Measurements from ENCODE around the gene PGM1.

The PGM1 gene

DNA sequence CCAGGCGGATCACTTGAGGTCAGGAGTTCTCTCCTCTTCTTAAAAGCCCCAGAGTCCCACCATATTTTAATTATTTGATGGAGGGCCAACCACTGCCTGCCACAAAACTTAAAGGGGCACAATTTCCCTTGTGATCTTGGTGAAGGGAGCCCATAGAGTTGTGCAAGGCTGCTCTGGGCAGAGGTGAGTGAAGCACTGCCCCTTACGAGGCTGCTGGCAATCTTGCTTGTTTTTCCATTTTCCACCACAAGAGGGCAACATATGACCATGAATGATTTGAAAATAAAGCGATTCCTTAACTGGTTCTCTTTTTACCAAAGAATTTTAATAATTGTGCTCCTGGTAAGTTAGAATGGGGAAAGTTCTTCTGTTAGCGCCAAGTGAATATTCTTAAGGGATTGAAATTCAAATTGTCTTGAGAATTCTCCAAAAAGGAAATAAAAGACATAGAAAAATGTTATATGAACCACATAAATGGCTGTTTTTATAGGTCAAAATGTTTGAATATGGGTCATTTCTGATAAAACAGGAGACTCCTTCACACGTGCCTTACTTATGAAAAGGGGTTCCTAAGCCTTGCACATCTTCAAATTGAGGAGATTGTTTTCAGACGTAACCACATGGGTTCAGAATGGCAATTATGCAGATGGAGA lies 22.7 kb downstream of the PGM1 start:
- peak; percentile 11 to 50 (median 22) for DNase-seq
- Histone ChIP-seq H3K27me3 (replicated peaks; ENCODE audit: control insufficient read depth, insufficient read depth, low read length, poor library complexity, severe bottlenecking) (no peaks in the 10 kb centered on the region), H3K4me1 (ENCODE audit: control insufficient read depth, insufficient read depth, low read length, poor library complexity, severe bottlenecking) (no peaks in the 10 kb centered on the region), H3K4me3 (ENCODE audit: insufficient read depth, low read depth, low read length, poor library complexity, severe bottlenecking) (no peak overlapping the region), H3K27ac (ENCODE audit: insufficient read depth, low read length, poor library complexity, severe bottlenecking) (no peak overlapping the region), H3K9me3 (ENCODE audit: control insufficient read depth, low read length) (no peaks in the 10 kb centered on the region), H3K36me3 (ENCODE audit: control insufficient read depth, insufficient read depth, low read length) (no peaks in the 10 kb centered on the region)

DNA sequence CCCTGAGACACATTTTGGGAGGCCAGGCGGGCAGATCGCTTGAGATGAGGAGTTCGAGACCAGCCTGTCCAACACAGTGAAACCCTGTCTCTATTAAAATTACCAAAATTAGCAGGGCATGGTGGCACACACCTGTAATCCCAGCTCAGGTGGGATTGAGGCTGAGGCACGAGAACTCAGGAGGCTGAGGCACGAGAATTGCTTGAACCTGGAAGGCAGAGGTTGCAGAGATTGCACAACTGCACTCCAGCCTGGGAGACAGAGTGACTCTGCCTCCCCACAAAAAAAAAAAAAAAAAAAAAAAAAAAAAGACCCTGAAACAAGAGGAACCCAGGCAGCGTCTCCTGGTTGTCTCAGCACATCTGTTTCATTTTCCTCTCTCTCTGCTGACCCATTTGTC lies 24.2 kb downstream of the PGM1 start:
- Histone ChIP-seq H3K27me3 (replicated peaks; ENCODE audit: control insufficient read depth, insufficient read depth, low read length, poor library complexity, severe bottlenecking) (no peaks in the 10 kb centered on the region), H3K27ac (ENCODE audit: insufficient read depth, low read length, poor library complexity, severe bottlenecking) (no peak overlapping the region), H3K36me3 (ENCODE audit: control insufficient read depth, insufficient read depth, low read length) (no peaks in the 10 kb centered on the region), H3K4me1 (ENCODE audit: control insufficient read depth, insufficient read depth, low read length, poor library complexity, severe bottlenecking) (no peaks in the 10 kb centered on the region), H3K9me3 (ENCODE audit: control insufficient read depth, low read length) (no peaks in the 10 kb centered on the region), H3K4me3 (ENCODE audit: insufficient read depth, low read depth, low read length, poor library complexity, severe bottlenecking) (no peak overlapping the region)
- no peak for DNase-seq

DNA sequence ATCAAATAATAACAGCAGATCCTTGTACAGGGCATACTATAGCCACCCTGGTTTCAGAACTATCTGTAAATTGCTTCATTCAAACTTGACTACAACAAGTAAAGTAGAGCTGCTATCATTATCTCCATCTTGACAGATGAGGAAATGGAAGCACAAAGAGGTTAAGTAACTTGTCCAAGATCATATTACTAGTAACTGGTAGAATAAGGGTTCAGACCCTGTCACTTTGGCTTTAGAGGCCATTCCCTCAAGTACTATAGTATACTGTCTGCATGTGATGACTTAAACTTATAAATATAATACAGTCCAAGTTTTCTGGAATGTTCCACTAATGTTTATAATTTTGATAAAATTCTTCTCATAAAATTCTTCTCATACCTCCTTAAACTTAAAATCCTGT lies 24.8 kb downstream of the PGM1 start:
- no peak overlapping the region for H3K4me3 ChIP-seq (ENCODE audit: insufficient read depth, low read depth, low read length, poor library complexity, severe bottlenecking)
- H3K36me3 ChIP-seq (ENCODE audit: control insufficient read depth, insufficient read depth, low read length) = no peaks in the 10 kb centered on the region
- H3K27ac ChIP-seq (ENCODE audit: insufficient read depth, low read length, poor library complexity, severe bottlenecking) = no peak overlapping the region
- no peaks in the 10 kb centered on the region for H3K9me3 ChIP-seq (ENCODE audit: control insufficient read depth, low read length)
- H3K4me1 ChIP-seq (ENCODE audit: control insufficient read depth, insufficient read depth, low read length, poor library complexity, severe bottlenecking) = no peaks in the 10 kb centered on the region
- no peaks in the 10 kb centered on the region for H3K27me3 ChIP-seq (replicated peaks; ENCODE audit: control insufficient read depth, insufficient read depth, low read length, poor library complexity, severe bottlenecking)
- no peak for DNase-seq

DNA sequence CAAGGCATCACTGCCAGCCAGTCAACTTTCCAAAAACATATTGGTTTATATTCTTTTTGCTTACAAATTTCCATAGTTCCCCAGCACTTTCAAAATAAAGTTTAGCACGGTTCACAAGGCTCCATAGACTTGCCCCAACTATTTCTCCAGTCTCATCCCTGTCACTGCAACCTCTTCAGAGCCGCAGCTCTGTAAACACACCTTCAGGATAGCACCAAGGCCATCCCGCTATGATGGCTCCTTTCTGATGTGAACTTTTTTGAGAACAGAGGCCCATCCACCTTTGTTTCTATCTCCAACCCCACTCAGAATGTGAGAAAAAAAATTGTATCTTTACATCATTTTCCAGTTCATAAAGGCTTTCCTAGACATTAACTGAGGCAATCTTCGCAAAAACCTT lies 26.3 kb downstream of the PGM1 start:
- no peaks in the 10 kb centered on the region for H3K9me3 ChIP-seq (ENCODE audit: control insufficient read depth, low read length)
- no peak for DNase-seq
- H3K4me3 ChIP-seq (ENCODE audit: insufficient read depth, low read depth, low read length, poor library complexity, severe bottlenecking) = no peak overlapping the region
- no peaks in the 10 kb centered on the region for H3K27me3 ChIP-seq (replicated peaks; ENCODE audit: control insufficient read depth, insufficient read depth, low read length, poor library complexity, severe bottlenecking)
- no peak overlapping the region for H3K27ac ChIP-seq (ENCODE audit: insufficient read depth, low read length, poor library complexity, severe bottlenecking)
- H3K4me1 ChIP-seq (ENCODE audit: control insufficient read depth, insufficient read depth, low read length, poor library complexity, severe bottlenecking) = no peaks in the 10 kb centered on the region
- no peaks in the 10 kb centered on the region for H3K36me3 ChIP-seq (ENCODE audit: control insufficient read depth, insufficient read depth, low read length)

DNA sequence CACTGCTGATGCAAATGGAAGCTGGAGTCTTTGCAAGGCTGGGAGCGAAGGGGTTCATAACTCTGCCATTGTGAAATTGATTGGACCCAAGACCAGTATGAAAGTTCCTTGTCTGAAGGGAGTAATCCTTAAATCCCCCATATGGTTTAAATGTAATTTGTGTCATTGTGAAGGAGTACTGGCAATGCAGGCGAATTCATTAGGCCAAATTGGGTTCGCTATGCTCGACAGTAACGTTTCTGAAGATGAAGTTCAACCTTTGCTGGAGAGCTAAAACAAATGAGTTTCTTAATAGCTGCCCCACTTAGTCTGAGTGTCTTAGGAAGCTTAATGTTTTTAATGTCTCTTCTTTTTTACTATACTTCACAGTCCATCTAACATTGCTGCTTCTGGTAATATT lies 27.5 kb downstream of the PGM1 start:
- Histone ChIP-seq H3K9me3 (ENCODE audit: control insufficient read depth, low read length) (no peaks in the 10 kb centered on the region), H3K27ac (ENCODE audit: insufficient read depth, low read length, poor library complexity, severe bottlenecking) (no peak overlapping the region), H3K4me1 (ENCODE audit: control insufficient read depth, insufficient read depth, low read length, poor library complexity, severe bottlenecking) (no peaks in the 10 kb centered on the region), H3K36me3 (ENCODE audit: control insufficient read depth, insufficient read depth, low read length) (no peaks in the 10 kb centered on the region), H3K4me3 (ENCODE audit: insufficient read depth, low read depth, low read length, poor library complexity, severe bottlenecking) (no peak overlapping the region), H3K27me3 (replicated peaks; ENCODE audit: control insufficient read depth, insufficient read depth, low read length, poor library complexity, severe bottlenecking) (no peaks in the 10 kb centered on the region)
- no peak for DNase-seq

DNA sequence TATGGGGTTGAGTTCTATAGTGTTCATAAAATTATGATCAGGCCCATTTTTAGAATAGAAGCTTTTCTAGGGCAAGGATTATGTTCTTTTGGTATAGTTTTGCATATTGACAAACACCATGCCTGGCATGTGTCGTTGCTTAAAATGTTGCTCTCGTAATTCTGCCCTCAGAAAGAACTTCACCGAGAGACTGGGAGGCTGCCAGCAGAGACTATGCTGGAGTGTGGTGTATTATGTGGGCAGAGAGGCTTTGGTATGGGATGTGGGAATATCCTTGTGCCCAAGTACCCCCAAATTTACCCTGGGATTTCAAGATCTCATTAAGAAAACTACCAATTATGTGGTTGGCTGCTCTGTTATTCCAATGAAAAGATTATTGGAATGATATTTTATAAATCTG lies 27.9 kb downstream of the PGM1 start:
- Histone ChIP-seq H3K36me3 (ENCODE audit: control insufficient read depth, insufficient read depth, low read length) (no peaks in the 10 kb centered on the region), H3K4me1 (ENCODE audit: control insufficient read depth, insufficient read depth, low read length, poor library complexity, severe bottlenecking) (no peaks in the 10 kb centered on the region), H3K4me3 (ENCODE audit: insufficient read depth, low read depth, low read length, poor library complexity, severe bottlenecking) (no peak overlapping the region), H3K27me3 (replicated peaks; ENCODE audit: control insufficient read depth, insufficient read depth, low read length, poor library complexity, severe bottlenecking) (no peaks in the 10 kb centered on the region), H3K27ac (ENCODE audit: insufficient read depth, low read length, poor library complexity, severe bottlenecking) (no peak overlapping the region), H3K9me3 (ENCODE audit: control insufficient read depth, low read length) (no peaks in the 10 kb centered on the region)
- DNase-seq = no peak

DNA sequence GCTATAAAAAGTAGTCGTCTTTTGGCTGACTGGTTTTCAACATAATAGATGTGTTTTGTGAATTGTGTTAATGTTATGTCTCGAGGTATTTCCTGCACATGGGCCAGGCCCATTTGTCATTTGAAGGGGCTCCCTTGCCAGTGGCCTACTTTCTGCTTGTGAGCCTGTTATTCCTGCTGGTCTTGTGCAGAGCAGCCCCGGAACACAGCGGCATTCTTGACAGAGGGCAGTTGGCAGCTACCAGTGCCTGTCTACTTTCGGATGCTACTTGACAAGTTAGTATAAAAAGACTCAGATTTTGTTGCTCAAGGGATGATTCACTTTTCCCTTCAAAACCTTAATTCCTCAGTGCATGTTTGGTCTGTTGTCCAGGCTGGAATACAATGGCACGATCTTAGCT lies 28.5 kb downstream of the PGM1 start:
- Histone ChIP-seq H3K4me3 (ENCODE audit: insufficient read depth, low read depth, low read length, poor library complexity, severe bottlenecking) (no peak overlapping the region), H3K4me1 (ENCODE audit: control insufficient read depth, insufficient read depth, low read length, poor library complexity, severe bottlenecking) (no peaks in the 10 kb centered on the region), H3K27me3 (replicated peaks; ENCODE audit: control insufficient read depth, insufficient read depth, low read length, poor library complexity, severe bottlenecking) (no peaks in the 10 kb centered on the region), H3K27ac (ENCODE audit: insufficient read depth, low read length, poor library complexity, severe bottlenecking) (no peak overlapping the region), H3K36me3 (ENCODE audit: control insufficient read depth, insufficient read depth, low read length) (no peaks in the 10 kb centered on the region), H3K9me3 (ENCODE audit: control insufficient read depth, low read length) (no peaks in the 10 kb centered on the region)
- DNase-seq = no peak

DNA sequence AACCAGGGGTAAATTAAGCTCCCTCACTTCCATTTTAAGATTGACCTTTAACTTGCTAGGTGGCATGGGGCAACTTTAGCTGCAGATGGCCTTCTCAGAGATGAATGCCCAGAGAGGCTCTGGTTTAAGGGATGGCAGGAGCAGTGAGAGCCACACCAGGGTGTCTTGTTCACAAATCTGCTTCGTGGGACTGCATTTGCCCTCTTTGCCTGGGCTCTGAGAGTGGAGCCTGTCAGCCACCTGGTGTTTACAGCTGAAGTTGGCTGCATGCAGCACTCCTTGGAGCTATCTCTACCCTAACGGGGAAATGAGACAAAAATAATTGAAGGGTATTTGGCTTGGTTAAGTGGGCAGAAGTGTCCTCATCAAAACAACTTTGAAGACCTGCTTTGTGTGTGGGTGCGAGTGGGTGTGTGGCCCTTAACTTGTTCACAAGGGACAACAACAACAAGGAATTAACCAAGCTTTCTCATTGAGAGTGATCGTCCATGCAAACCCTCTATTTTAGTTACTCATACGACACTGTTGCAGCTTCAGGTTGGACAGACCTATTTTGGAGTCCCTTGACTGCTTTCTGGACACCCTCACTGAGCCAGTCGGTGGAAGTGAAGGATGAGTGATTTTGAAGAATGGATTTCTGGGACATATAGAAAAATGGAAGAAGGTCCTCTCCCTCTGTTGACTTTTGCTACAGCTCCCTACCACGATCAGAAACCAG lies 29.8 kb downstream of the PGM1 start:
- Histone ChIP-seq H3K4me3 (ENCODE audit: insufficient read depth, low read depth, low read length, poor library complexity, severe bottlenecking) (no peak overlapping the region), H3K27ac (ENCODE audit: insufficient read depth, low read length, poor library complexity, severe bottlenecking) (no peak overlapping the region), H3K27me3 (replicated peaks; ENCODE audit: control insufficient read depth, insufficient read depth, low read length, poor library complexity, severe bottlenecking) (no peaks in the 10 kb centered on the region)

DNA sequence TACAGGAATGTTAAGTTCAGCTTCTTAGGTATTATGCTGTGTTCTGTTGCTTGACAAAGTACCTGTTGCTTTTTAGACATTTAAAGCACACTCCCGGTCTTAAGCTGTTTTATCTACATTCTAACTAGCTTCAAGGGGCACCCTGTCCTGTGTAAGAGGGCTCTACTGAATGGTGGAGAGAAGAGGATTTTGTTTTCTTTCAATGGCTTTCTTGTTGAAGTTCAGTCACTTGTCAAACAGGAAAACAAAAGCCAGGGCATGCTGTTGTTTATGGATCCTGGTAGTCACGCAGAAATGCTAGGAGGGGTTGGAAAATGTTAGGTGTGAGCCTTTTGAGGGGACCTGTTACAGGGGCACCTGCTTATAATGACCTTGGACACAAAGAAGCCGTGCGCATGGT lies 30.7 kb downstream of the PGM1 start:
- Histone ChIP-seq H3K36me3 (ENCODE audit: control insufficient read depth, insufficient read depth, low read length) (no peaks in the 10 kb centered on the region), H3K27me3 (replicated peaks; ENCODE audit: control insufficient read depth, insufficient read depth, low read length, poor library complexity, severe bottlenecking) (no peaks in the 10 kb centered on the region), H3K4me3 (ENCODE audit: insufficient read depth, low read depth, low read length, poor library complexity, severe bottlenecking) (no peak overlapping the region), H3K4me1 (ENCODE audit: control insufficient read depth, insufficient read depth, low read length, poor library complexity, severe bottlenecking) (no peaks in the 10 kb centered on the region), H3K9me3 (ENCODE audit: control insufficient read depth, low read length) (no peaks in the 10 kb centered on the region), H3K27ac (ENCODE audit: insufficient read depth, low read length, poor library complexity, severe bottlenecking) (no peak overlapping the region)
- no peak for DNase-seq

More for the DNA sequence above, 29.8 kb downstream of the PGM1 start:
- DNase-seq = no peak
- no peaks in the 10 kb centered on the region for H3K4me1 ChIP-seq (ENCODE audit: control insufficient read depth, insufficient read depth, low read length, poor library complexity, severe bottlenecking)
- no peaks in the 10 kb centered on the region for H3K36me3 ChIP-seq (ENCODE audit: control insufficient read depth, insufficient read depth, low read length)
- H3K9me3 ChIP-seq (ENCODE audit: control insufficient read depth, low read length) = no peaks in the 10 kb centered on the region

DNA sequence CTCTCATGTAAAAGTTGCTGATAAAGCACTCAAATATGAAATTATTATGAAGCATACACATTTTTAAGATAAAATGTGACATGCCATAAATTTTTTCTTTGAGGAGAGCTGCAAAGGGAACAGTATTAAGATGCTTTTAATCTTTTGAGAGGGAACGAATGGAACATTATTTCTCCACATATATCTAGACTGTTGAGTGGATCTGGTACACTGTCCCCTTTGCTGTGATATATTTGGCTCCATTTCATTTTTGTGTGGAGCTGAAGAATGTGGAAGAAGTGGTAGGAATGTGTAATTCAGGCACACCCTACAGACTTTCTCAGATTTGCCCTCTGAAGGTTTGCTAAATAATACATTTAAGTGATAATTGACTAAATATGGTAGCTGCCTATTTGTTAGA lies 31.7 kb downstream of the PGM1 start:
- Histone ChIP-seq H3K9me3 (ENCODE audit: control insufficient read depth, low read length) (no peaks in the 10 kb centered on the region), H3K4me1 (ENCODE audit: control insufficient read depth, insufficient read depth, low read length, poor library complexity, severe bottlenecking) (no peaks in the 10 kb centered on the region), H3K36me3 (ENCODE audit: control insufficient read depth, insufficient read depth, low read length) (peaks cover 7% of the 10 kb centered on the region), H3K27me3 (replicated peaks; ENCODE audit: control insufficient read depth, insufficient read depth, low read length, poor library complexity, severe bottlenecking) (no peaks in the 10 kb centered on the region), H3K27ac (ENCODE audit: insufficient read depth, low read length, poor library complexity, severe bottlenecking) (no peak overlapping the region), H3K4me3 (ENCODE audit: insufficient read depth, low read depth, low read length, poor library complexity, severe bottlenecking) (no peak overlapping the region)
- no peak for DNase-seq

Measured in effector memory CD4-positive, alpha-beta T cell (primary cell).